GM12892 (cell line): ENCODE results near the gene OR2Y1.

ENCODE experiments used
- POLR2AphosphoS5 ChIP-seq: IDR thresholded peaks from 2 replicates; pipeline ENCODE4 v1.6.1; 2011; ENCODE audit warnings: low read depth, low read length, control low read depth
- TAF1 ChIP-seq: IDR thresholded peaks from 2 replicates; pipeline ENCODE4 v1.6.1; 2011; ENCODE audit warnings: low read depth, mild to moderate bottlenecking, control low read depth, low read length, borderline replicate concordance

DNA sequence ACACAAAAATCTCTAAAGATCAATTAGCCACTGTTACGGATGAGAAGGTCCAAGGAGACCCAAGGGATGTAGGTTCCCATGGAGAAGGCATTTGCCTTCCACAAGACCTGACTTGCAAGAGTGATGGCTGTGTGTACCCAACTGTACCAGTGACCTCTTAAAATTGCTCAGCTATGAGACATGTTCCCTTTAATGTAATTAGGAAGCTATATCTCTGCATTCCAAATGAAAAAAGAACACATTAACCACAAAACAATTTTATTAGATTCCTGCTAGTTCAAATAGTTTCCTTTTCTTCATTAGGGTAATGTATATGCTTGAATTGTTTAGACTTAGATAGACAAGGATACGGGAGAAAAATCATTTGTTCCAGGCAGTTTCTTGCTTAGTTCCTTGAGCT lies 3.3 kb downstream of the OR2Y1 start:
- TF ChIP-seq TAF1 = no peak
- no peak for TF ChIP-seq POLR2AphosphoS5
